Smooth muscle cell (in vitro differentiated cells): ENCODE data around the gene SMAD5. TPM values are rescaled to one million over a fixed set of nuclear protein-coding genes. Genes with fewer than 3 reads are reported as not detected.

Experiments used
- DNase-seq: peaks from one replicate; lab custom pipeline; 2025; ENCODE audit not compliant: unreplicated experiment; lab: John Stamatoyannopoulos, UW
- H2AFZ ChIP-seq: fragments of 200-600 bp; sonication (generic); 2 replicates; pipeline ENCODE4 v1.6.0; 2016; ENCODE audit warnings: antibody characterized with exemption, low read depth, mild to moderate bottlenecking
- H3F3A ChIP-seq: fragments of 200-600 bp; sonication (generic); 2 replicates; pipeline ENCODE4 v1.6.0; 2017; ENCODE audit warnings: antibody characterized with exemption, low read depth
- H3K27ac ChIP-seq: fragments of 200-600 bp; sonication (generic); 2 replicates; pipeline ENCODE4 v1.5.1; 2016; ENCODE audit warnings: low read depth, mild to moderate bottlenecking
- H3K27me3 ChIP-seq: fragments of 200-600 bp; sonication (generic); 2 replicates; pipeline ENCODE4 v1.6.1; 2016; ENCODE audit warnings: low read depth, mild to moderate bottlenecking
- H3K36me3 ChIP-seq: fragments of 200-600 bp; sonication (generic); 2 replicates; pipeline ENCODE4 v1.5.1; 2016; ENCODE audit warnings: low read depth
- H3K4me1 ChIP-seq: fragments of 200-600 bp; sonication (generic); 2 replicates; pipeline ENCODE4 v1.5.1; 2016; ENCODE audit warnings: low read depth
- H3K4me2 ChIP-seq: fragments of 200-600 bp; sonication (generic); 2 replicates; pipeline ENCODE4 v1.6.0; 2016; ENCODE audit warnings: mild to moderate bottlenecking
- H3K4me3 ChIP-seq: fragments of 200-600 bp; sonication (generic); 2 replicates; pipeline ENCODE4 v1.5.1; 2016; ENCODE audit warnings: mild to moderate bottlenecking
- H3K79me2 ChIP-seq: fragments of 200-600 bp; sonication (generic); 2 replicates; pipeline ENCODE4 v1.6.0; 2016; ENCODE audit warnings: low read depth, mild to moderate bottlenecking
- H3K9ac ChIP-seq: fragments of 200-600 bp; sonication (generic); 2 replicates; pipeline ENCODE4 v1.6.0; 2016; ENCODE audit warnings: low read depth
- H3K9me3 ChIP-seq: fragments of 200-600 bp; sonication (generic); replicated peaks from 2 replicates; pipeline ENCODE4 v1.5.1; 2016; ENCODE audit warnings: low read depth
- H4K20me1 ChIP-seq: fragments of 200-600 bp; sonication (generic); 2 replicates; pipeline ENCODE4 v1.6.0; 2016; ENCODE audit warnings: low read depth
- WGBS: methylation state at CpG from one replicate; pipeline ENCODE4 v1.1.7; 2016; ENCODE audit warnings: low lambda C conversion rate; 5-methylcytosine and 5-hydroxymethylcytosine counted together
- polyA plus RNA-seq: library from polyadenylated mRNA; unstranded; fragments of >200 nt; fragmentation: Nextera tagmentation; extraction: Ambion mirVana; gene quantifications from 2 replicates; pipeline ENCODE4 v1.2.1, GENCODE V29; 2016
- total RNA-seq: library from RNA; depleted of rRNA; stranded (reverse); fragments of >200 nt; gene quantifications from 2 replicates; pipeline ENCODE4 v1.2.3, GENCODE V29; 2014
- TF ChIP-seq, protein P1 (sequence below): fragments of 200-600 bp; sonication (generic); IDR thresholded peaks from 2 replicates; pipeline ENCODE4 v1.5.1; 2017; ENCODE audit warnings: borderline replicate concordance, mild to moderate bottlenecking, antibody characterized with exemption; ENCODE audit not compliant: insufficient read depth, poor library complexity, severe bottlenecking

Gene SMAD5
- total and polyA plus RNA-seq, 2 experiments from 2014 or later, result 28.5 to 61.7 TPM

DNA sequence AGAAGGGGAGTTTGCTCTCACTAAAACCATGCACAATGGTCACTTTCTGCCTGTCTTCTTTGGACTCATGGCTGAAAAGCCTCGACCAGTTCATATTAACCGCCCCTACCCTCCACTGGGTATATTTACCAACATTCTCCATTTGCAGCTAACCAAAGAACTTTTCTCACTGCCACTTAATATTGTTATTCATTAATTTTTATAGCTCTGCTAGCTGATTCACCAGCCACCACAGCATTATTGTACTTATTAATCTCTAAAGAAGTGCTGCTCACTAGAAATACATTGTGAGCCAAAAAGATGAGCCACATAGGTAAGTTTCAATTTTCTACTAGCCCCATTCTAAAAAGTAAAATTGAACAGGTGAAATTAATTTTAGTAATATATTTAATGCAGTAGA is 93.8 kb downstream of the SMAD5 start:
- Histone ChIP-seq H3K9ac (no peak overlapping the region), H3K79me2 (no peaks in the 10 kb centered on the region), H2AFZ (no peak overlapping the region), H3K4me2 (no peak overlapping the region), H3K36me3 (no peaks in the 10 kb centered on the region), H4K20me1 (no peaks in the 10 kb centered on the region), H3K9me3 (no peaks in the 10 kb centered on the region), H3K27me3 (peaks cover 13% of the 10 kb centered on the region), H3K4me3 (no peak overlapping the region), H3K4me1 (peaks cover 3% of the 10 kb centered on the region), H3F3A (no peaks in the 10 kb centered on the region), H3K27ac (no peak overlapping the region)
- 96% methylated on average over 2 of the region's 2 CpGs for WGBS
- TF ChIP-seq, protein P1, sequence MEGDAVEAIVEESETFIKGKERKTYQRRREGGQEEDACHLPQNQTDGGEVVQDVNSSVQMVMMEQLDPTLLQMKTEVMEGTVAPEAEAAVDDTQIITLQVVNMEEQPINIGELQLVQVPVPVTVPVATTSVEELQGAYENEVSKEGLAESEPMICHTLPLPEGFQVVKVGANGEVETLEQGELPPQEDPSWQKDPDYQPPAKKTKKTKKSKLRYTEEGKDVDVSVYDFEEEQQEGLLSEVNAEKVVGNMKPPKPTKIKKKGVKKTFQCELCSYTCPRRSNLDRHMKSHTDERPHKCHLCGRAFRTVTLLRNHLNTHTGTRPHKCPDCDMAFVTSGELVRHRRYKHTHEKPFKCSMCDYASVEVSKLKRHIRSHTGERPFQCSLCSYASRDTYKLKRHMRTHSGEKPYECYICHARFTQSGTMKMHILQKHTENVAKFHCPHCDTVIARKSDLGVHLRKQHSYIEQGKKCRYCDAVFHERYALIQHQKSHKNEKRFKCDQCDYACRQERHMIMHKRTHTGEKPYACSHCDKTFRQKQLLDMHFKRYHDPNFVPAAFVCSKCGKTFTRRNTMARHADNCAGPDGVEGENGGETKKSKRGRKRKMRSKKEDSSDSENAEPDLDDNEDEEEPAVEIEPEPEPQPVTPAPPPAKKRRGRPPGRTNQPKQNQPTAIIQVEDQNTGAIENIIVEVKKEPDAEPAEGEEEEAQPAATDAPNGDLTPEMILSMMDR, result no peak
- DNase-seq, result no peak

DNA sequence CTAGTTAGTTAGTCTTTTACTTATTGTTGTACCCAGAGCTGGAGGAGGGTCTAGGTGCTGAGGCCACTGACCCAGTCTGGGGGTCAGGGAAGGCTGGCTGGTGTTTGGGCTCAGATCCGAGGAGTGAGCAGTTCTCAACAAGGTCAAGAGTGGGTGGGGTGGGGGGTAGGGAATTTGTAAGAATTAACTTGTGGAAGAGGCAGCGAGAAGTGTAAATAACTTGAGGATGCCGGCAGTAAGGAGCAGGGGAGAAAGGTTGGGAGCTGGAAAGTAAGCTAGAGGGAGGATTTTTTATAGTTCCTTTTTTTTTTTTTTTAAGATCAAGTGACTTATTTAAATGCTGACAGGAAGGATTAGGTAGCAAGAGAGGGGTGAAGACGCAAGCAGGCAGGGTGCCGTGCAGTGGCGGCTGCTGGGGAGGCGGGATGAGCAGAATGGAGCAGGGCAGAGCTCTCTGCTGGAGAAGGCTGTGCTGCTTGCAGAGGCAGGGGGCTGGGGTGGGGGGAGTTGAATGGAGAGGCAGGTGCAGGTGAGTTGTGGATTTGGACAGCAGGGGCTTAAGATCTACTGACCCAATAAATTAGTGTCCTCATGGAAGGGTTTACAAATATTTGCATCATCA is 95.6 kb downstream of the SMAD5 start:
- H3F3A ChIP-seq, result no peaks in the 10 kb centered on the region
- H3K79me2 ChIP-seq, result no peaks in the 10 kb centered on the region
- peaks cover 3% of the 10 kb centered on the region for H3K4me1 ChIP-seq
- H3K36me3 ChIP-seq, result no peaks in the 10 kb centered on the region
- no peak overlapping the region for H2AFZ ChIP-seq
- H3K27ac ChIP-seq, result no peak overlapping the region
- no peak for DNase-seq
- no peaks in the 10 kb centered on the region for H3K9me3 ChIP-seq
- no peak overlapping the region for H3K9ac ChIP-seq
- 51% methylated on average over 6 of the region's 7 CpGs for WGBS
- H3K27me3 ChIP-seq, result peaks cover 13% of the 10 kb centered on the region
- TF ChIP-seq, protein P1, result no peak
- H3K4me2 ChIP-seq, result no peak overlapping the region
- H3K4me3 ChIP-seq, result no peak overlapping the region
- no peaks in the 10 kb centered on the region for H4K20me1 ChIP-seq

DNA sequence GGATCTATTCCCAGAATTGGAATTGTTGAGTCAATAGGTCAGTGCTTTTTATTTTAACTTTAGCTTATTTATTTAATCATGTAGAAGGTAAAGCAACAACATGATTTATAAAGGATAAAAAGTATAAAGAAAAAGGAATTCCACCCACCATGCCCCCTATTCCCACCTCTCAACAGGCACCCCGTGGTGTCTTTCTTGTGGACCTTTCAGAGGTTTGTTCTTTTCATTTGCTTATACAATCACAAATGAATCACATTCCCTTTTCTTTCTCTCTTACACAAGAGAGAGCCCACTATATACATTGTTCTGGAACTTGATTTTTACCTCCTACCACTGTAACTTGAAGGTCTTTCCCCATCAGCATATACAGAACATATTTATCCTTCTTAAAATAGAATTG is 97.5 kb downstream of the SMAD5 start:
- Histone ChIP-seq H3K9ac (no peak overlapping the region), H3K4me2 (no peak overlapping the region), H3K27me3 (peaks cover 13% of the 10 kb centered on the region), H3K79me2 (no peaks in the 10 kb centered on the region), H3K27ac (no peak overlapping the region), H3K4me3 (no peak overlapping the region), H3K4me1 (peaks cover 3% of the 10 kb centered on the region), H4K20me1 (no peaks in the 10 kb centered on the region), H3K9me3 (no peaks in the 10 kb centered on the region), H3K36me3 (no peaks in the 10 kb centered on the region), H2AFZ (no peak overlapping the region), H3F3A (no peaks in the 10 kb centered on the region)
- no peak for DNase-seq
- TF ChIP-seq, protein P1, result no peak
- WGBS, result 37% methylated on average over 1 of the region's 1 CpG

DNA sequence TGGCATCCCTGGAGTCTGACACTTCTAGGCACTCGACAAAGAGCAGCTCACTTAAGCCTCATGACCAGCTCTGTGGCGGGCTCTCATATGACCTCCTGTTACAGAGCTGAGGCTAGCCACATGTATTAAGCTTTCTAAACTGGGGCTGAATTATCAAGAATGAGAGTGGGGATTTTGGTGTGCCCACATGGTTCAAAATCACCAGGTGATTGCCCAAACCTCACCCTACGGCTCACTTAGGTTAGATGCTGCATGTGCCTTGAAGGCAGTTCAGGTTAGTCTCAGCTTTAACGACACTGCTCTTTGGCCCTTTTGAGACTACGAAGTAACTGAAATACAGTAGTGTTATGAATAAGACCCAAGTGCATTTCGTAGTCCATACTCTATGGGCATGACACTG is 99.7 kb downstream of the SMAD5 start:
- Histone ChIP-seq H3K4me2 (no peak overlapping the region), H3K79me2 (no peaks in the 10 kb centered on the region), H3K9me3 (no peaks in the 10 kb centered on the region), H3F3A (no peaks in the 10 kb centered on the region), H3K4me3 (no peak overlapping the region), H3K36me3 (no peaks in the 10 kb centered on the region), H3K4me1 (peaks cover 3% of the 10 kb centered on the region), H3K27ac (no peak overlapping the region), H3K9ac (no peak overlapping the region), H4K20me1 (no peaks in the 10 kb centered on the region), H2AFZ (no peak overlapping the region), H3K27me3 (peaks cover 13% of the 10 kb centered on the region)
- WGBS, result 95% methylated on average over 6 of the region's 6 CpGs
- no peak for DNase-seq
- TF ChIP-seq, protein P1, result no peak
